Duodenal mucosa (tissue), 2 donors: Measurements from ENCODE around the gene ZNF195.

ENCODE experiments used
- H3K27ac ChIP-seq: one replicate; pipeline ENCODE4 v1.7.0; 2013; ENCODE audit warnings: low read depth, low read length
- H3K27me3 ChIP-seq, 2 donors: one replicate each; pipeline ENCODE4 v1.7.0; 2013; ENCODE audit warnings: low read length in 2 of 2, control low read depth in 1 of 2; ENCODE audit not compliant: insufficient read depth in 2 of 2, control insufficient read depth in 1 of 2
- H3K36me3 ChIP-seq, 2 donors: one replicate each; pipeline ENCODE4 v1.7.0; 2013; ENCODE audit warnings: low read length in 2 of 2, control low read depth in 1 of 2; ENCODE audit not compliant: insufficient read depth in 2 of 2, control insufficient read depth in 1 of 2
- H3K4me1 ChIP-seq, 2 donors: one replicate each; pipeline ENCODE4 v1.7.0; 2013; ENCODE audit warnings: low read length in 2 of 2, control low read depth in 1 of 2; ENCODE audit not compliant: insufficient read depth in 2 of 2, control insufficient read depth in 1 of 2
- H3K4me3 ChIP-seq, 2 donors: one replicate each; pipeline ENCODE4 v1.7.0; 2013; ENCODE audit warnings: low read length in 2 of 2, low read depth in 1 of 2
- H3K9ac ChIP-seq, 2 donors: one replicate each; pipeline ENCODE4 v1.7.0; 2013; ENCODE audit warnings: low read length in 2 of 2, low read depth in 1 of 2
- H3K9me3 ChIP-seq, 2 donors: one replicate each; pipeline ENCODE4 v1.7.0; 2013; ENCODE audit warnings: low read length in 2 of 2, control low read depth in 1 of 2; ENCODE audit not compliant: control insufficient read depth in 1 of 2

ZNF195 gene

GRCh38 chr11:3356858-3357257, 22.1 kb downstream of the ZNF195 start:
- Histone ChIP-seq H3K4me1 (no peaks in the 10 kb centered on the region), H3K27me3 (no peaks in the 10 kb centered on the region), H3K27ac (no peak overlapping the region), H3K9ac (no peak overlapping the region), H3K9me3 (peaks cover 57 to 58% of the 10 kb centered on the region in 2 donors), H3K4me3 (peak overlapping the region in 1 of 2 donors; percentile 6), H3K36me3 (peaks cover 27 to 32% of the 10 kb centered on the region in 2 donors)

- Histone ChIP-seq H3K36me3 (peaks cover 0 to 1% of the 10 kb centered on the region in 2 donors), H3K27ac (no peak overlapping the region), H3K9ac (no peak overlapping the region), H3K27me3 (no peaks in the 10 kb centered on the region), H3K9me3 (peaks cover 20 to 25% of the 10 kb centered on the region in 2 donors), H3K4me1 (no peaks in the 10 kb centered on the region), H3K4me3 (no peak overlapping the region)
These were observed 25.9 kb downstream of the ZNF195 start for GRCh38 chr11:3353066-3353465.

GRCh38 chr11:3347127-3347526, 31.8 kb downstream of the ZNF195 start:
- no peak overlapping the region for H3K4me3 ChIP-seq
- H3K9me3 ChIP-seq, result peaks cover under 1 to 6% of the 10 kb centered on the region in 2 donors
- no peak overlapping the region for H3K27ac ChIP-seq

GRCh38 chr11:3346587-3346986, 32.4 kb downstream of the ZNF195 start:
- Histone ChIP-seq H3K27ac (no peak overlapping the region), H3K9ac (no peak overlapping the region), H3K9me3 (peaks cover 0 to 6% of the 10 kb centered on the region in 2 donors), H3K4me1 (no peaks in the 10 kb centered on the region), H3K4me3 (no peak overlapping the region), H3K36me3 (no peaks in the 10 kb centered on the region), H3K27me3 (peaks cover 0 to 7% of the 10 kb centered on the region in 2 donors)

More at GRCh38 chr11:3347127-3347526, 31.8 kb downstream of the ZNF195 start:
- no peaks in the 10 kb centered on the region for H3K36me3 ChIP-seq
- H3K9ac ChIP-seq, result no peak overlapping the region
- no peaks in the 10 kb centered on the region for H3K4me1 ChIP-seq
- peaks cover 0 to 7% of the 10 kb centered on the region in 2 donors for H3K27me3 ChIP-seq

- Histone ChIP-seq H3K9ac (no peak overlapping the region), H3K9me3 (peaks cover 0 to 6% of the 10 kb centered on the region in 2 donors), H3K4me3 (no peak overlapping the region), H3K36me3 (no peaks in the 10 kb centered on the region), H3K4me1 (no peaks in the 10 kb centered on the region), H3K27me3 (peaks cover 0 to 7% of the 10 kb centered on the region in 2 donors), H3K27ac (no peak overlapping the region)
These were observed 33.2 kb downstream of the ZNF195 start for GRCh38 chr11:3345736-3346135.

GRCh38 chr11:3344327-3345174, 34.4 kb downstream of the ZNF195 start:
- Histone ChIP-seq H3K4me1 (no peaks in the 10 kb centered on the region), H3K9ac (no peak overlapping the region), H3K27ac (no peak overlapping the region), H3K36me3 (no peaks in the 10 kb centered on the region), H3K9me3 (peaks cover 0 to 6% of the 10 kb centered on the region in 2 donors), H3K4me3 (no peak overlapping the region), H3K27me3 (peaks cover 4 to 11% of the 10 kb centered on the region in 2 donors)

- H3K4me1 ChIP-seq, result no peaks in the 10 kb centered on the region
- H3K27ac ChIP-seq, result no peak overlapping the region
- H3K9ac ChIP-seq, result no peak overlapping the region
- no peak overlapping the region for H3K4me3 ChIP-seq
- peaks cover 4 to 16% of the 10 kb centered on the region in 2 donors for H3K27me3 ChIP-seq
- peaks cover 0 to 6% of the 10 kb centered on the region in 2 donors for H3K9me3 ChIP-seq
- H3K36me3 ChIP-seq, result no peaks in the 10 kb centered on the region
These were observed 36.2 kb downstream of the ZNF195 start for GRCh38 chr11:3342709-3343108.

GRCh38 chr11:3341298-3341697, 37.6 kb downstream of the ZNF195 start:
- Histone ChIP-seq H3K36me3 (no peaks in the 10 kb centered on the region), H3K4me1 (no peaks in the 10 kb centered on the region), H3K4me3 (no peak overlapping the region)

GRCh38 chr11:3340025-3340424, 38.9 kb downstream of the ZNF195 start:
- Histone ChIP-seq H3K36me3 (no peaks in the 10 kb centered on the region), H3K9ac (no peak overlapping the region), H3K27me3 (peaks cover 4 to 14% of the 10 kb centered on the region in 2 donors), H3K27ac (no peak overlapping the region), H3K4me1 (no peaks in the 10 kb centered on the region), H3K9me3 (no peaks in the 10 kb centered on the region), H3K4me3 (no peak overlapping the region)

More at GRCh38 chr11:3341298-3341697, 37.6 kb downstream of the ZNF195 start:
- H3K27ac ChIP-seq, result no peak overlapping the region
- no peaks in the 10 kb centered on the region for H3K9me3 ChIP-seq
- H3K9ac ChIP-seq, result no peak overlapping the region
- H3K27me3 ChIP-seq, result peaks cover 4 to 16% of the 10 kb centered on the region in 2 donors

- Histone ChIP-seq H3K9me3 (no peaks in the 10 kb centered on the region), H3K4me1 (no peaks in the 10 kb centered on the region), H3K27me3 (peaks cover 4 to 9% of the 10 kb centered on the region in 2 donors), H3K9ac (no peak overlapping the region), H3K4me3 (no peak overlapping the region), H3K27ac (no peak overlapping the region), H3K36me3 (no peaks in the 10 kb centered on the region)
These were observed 39.7 kb downstream of the ZNF195 start for GRCh38 chr11:3339340-3339624.
